KG1 (cell line): ENCODE measurements around the gene PNLDC1.
"Not testable (repeated sequence)": the region's sequence is repeated elsewhere in the genome, so short reads cannot be mapped to it uniquely, and the experiment has no call there.

Source experiments
- DNase-seq: peaks from one replicate; lab custom pipeline; 2025; lab: John Stamatoyannopoulos, UW

Gene PNLDC1

DNA sequence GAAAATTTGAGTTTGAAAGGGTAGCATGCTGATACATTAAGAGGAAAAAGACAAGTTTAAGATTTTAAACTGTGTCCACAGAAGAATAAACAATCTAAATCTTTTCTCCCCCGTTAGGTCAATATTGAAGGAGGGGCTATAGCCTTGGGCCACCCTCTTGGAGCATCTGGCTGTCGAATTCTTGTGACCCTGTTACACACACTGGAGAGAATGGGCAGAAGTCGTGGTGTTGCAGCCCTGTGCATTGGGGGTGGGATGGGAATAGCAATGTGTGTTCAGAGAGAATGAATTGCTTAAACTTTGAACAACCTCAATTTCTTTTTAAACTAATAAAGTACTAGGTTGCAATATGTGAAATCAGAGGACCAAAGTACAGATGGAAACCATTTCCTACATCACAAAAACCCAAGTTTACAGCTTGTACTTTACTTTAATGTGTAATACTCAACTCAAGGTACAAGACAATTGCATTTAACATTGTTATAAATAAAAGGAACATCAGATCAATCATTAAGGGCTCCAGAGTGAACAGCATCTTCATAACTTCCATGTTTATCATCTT, 21.5 kb upstream of the PNLDC1 start:
- DNase-seq, result no peak

- DNase-seq, result no peak
These were observed 11.8 kb upstream of the PNLDC1 start for GRCh38 chr6:159788276-159788675.

- no peak for DNase-seq
These were observed 11.2 kb upstream of the PNLDC1 start for GRCh38 chr6:159788753-159789376.

GRCh38 chr6:159789377-159790148, 10.5 kb upstream of the PNLDC1 start, which contains the start of gene TCP1:
TSS of gene TCP1 (minus strand) at chr6:159789602. CDS start at chr6:159789468, 134 bp downstream.
- DNase-seq, result peak; percentile 97

GRCh38 chr6:159790149-159790955, 9.7 kb upstream of the PNLDC1 start, which contains the start of gene MRPL18:
TSS of gene MRPL18 (plus strand) at chr6:159790467. CDS start at chr6:159790588, 121 bp downstream.
- peak; percentile 91 for DNase-seq

- no peak for DNase-seq
These were observed 9.0 kb upstream of the PNLDC1 start for GRCh38 chr6:159790956-159791598.

GRCh38 chr6:159794976-159795375, 5.1 kb upstream of the PNLDC1 start:
- not testable (repeated sequence) for DNase-seq

- DNase-seq, result no peak
These were observed 2.5 kb upstream of the PNLDC1 start for GRCh38 chr6:159797554-159797953.

- no peak for DNase-seq
These were observed 1.9 kb downstream of the PNLDC1 start for GRCh38 chr6:159801935-159802334.

DNA sequence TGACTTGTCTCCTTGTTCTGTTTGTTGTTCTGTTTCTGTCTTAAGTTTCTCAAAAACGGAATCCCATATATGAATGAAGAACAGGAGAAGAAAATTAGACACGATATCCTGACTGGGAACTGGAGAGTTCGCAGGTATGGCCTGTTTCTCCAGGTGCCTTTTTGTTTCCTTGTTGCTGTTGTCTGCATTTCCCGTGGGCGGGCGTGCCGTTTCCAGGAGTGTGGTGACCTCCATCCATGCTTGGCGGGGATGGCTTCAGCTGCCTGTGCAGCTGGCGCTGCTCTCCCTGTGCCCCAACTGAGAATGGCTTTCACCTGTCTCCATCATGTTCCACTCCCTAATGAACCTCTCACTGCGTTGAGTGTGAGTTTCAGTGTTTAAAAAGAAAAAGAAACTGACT, 4.4 kb downstream of the PNLDC1 start:
- DNase-seq, result no peak

DNA sequence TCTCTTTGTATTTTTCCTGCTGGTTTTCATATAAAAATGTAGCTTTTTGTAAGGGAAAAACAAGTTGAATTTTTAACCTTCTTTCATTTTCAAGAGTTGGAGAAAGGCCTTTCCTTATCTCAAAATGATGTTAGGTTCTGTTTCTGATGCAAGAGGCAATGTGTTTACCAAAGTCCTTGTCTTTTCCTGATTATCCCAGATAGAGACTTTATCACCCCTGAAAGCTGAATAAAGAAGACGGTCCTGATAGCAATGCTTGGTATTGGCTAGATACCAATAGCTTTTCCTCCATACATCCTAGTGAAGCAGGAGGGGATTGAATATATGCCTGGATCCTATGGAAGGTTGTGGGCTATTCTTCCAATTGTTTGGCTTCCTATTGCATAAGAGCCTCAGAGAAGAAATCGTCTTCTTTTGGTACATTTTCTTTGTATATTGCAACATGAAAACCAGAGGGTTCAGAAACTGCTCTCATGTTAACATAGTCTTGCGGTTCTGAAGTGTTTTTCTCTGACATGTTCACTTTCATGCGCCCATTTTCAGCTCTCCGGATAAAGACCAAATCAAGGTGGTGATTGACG, 5.5 kb downstream of the PNLDC1 start:
- no peak for DNase-seq

DNA sequence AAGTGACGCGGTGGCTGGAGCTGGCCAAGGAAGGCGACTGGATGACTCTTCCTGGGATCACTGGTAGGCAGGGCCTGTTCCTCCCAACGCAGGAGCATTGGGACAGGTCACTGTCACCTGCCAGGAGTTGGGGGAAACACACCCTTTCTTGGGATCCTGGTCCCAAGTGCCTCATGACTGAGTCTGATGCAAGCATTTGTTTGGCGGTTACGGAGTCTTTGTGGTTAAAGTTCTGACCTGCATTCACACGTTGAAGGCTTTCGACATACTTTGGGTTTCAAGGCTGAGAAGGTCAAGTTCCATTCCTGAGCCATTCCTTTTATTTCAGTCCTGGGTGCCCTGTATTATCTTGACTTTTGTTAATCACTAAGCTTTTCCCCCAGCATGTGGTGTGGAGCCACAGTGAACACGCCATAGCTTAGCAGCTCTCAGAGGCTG, 6.0 kb downstream of the PNLDC1 start:
- DNase-seq, result no peak

DNA sequence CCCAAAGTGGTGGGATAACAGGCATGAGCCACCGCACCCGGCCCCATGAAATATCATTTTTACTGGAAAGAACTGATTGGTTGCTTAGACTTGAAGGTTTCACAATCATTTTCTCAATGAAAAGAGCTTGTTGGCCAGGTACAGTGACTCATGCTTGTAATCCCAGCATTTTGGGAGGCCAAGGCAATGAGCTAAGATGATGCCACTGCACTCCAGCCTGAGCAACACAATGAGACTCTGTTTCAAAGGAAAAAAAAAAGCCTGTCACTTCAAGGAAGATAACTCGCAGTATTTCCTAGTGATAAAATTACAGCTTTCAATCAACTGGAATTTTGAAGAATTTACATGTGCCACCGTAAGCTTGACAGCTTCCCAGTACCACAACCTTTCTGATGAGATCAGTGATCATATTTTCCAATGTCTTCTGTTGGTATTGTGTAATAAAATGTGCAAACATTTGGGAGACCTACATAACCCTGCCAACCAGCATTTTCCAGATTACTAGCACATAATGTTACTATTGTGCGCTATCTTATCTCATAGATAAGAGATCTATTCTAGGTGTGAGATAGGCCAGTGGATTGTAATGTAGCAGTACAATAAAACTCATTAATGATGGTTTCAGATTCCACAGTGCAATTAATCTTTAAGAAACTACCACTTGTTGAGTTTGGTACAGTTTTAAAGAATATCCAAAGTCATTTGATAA, 7.2 kb downstream of the PNLDC1 start:
- no peak for DNase-seq

DNA sequence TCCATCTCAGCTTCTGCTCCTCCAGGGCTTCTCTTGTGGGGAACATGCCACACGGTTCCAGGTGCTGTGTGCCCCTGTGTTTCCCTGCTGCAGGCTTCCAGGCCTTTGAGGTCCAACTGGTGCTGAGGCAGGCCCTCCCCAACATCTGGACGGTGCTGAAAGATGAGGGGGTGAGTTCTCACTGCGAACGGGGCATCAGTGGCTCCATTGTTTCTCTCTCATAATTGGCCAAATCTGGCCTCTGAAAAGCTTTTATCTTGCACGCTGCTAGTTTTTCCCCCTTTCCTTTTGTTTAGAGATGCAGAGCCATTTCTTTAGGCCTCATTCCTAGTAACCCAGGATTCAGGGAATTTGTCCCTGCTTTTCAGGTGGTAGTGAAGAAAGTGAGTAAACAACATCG, 8.6 kb downstream of the PNLDC1 start:
- no peak for DNase-seq

DNA sequence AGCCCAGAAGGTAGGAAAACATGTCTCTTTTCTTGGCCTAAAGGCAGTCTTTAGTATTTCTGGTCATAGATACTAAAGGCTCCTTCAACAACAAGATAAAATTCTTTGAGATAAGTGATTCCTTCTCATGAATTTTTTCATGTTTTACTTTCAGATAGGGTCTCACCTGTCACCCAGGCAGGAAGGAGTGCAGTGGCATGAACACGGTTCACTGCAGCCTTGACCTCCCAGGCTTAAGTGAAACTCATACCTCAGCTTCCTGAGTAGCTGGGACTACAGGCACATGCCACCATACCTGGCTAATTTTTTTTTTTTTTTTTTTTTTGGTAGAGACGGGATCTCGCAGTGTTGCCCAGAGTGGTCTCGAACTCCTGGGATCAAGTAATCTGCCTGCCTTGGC, 9.1 kb downstream of the PNLDC1 start:
- DNase-seq, result no peak

- DNase-seq, result no peak
These were observed 13.7 kb downstream of the PNLDC1 start for GRCh38 chr6:159813781-159814180.

DNA sequence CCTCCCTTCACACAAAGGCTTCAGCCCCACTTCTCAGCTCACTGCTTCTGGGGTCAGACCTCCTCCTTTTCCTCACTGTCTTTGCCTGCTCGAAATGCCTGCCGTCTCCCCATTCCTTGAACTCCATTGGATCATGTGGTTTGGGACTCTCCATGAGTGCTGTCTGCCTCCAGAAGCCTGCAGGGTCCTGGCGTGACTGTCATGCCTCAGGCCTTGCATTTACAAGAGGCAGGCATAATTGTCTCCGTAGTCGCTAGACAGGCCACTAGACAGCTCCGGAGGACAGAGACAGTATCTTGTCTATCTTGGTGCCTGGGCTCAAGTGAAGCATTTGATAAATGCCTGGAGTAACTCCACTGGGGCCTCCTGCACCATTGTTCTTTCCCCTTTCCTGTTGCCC, 15.3 kb downstream of the PNLDC1 start:
- no peak for DNase-seq

- not testable (repeated sequence) for DNase-seq
These were observed 16.7 kb downstream of the PNLDC1 start for GRCh38 chr6:159816775-159817174.

- DNase-seq, result no peak
These were observed 18.1 kb downstream of the PNLDC1 start for GRCh38 chr6:159817951-159818739.

DNA sequence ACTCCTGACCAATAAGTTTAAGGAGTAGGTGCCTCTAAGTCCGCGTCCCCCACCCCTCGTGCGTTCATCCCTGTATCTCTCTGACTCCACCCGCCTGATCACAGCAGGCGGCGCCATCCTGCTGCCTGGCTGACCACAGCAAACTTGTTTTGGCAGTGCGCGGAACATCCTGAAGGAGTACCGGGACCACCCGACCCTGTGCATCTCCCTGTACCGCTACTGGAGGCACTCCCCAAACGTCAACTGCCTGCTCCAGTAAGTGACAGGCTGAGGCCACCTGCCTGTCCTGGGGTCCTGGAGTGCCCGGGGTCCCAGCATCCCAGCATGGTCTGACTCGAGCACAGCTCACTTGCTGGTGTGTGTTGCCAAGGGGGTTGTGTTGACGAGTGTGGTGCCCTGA, 19.0 kb downstream of the PNLDC1 start:
- no peak for DNase-seq
